PC-9 (cell line): ENCODE data around the gene PRKAG1.

ENCODE experiments used
- CTCF ChIP-seq: fragments of 200-600 bp; sonication (generic); conservative IDR thresholded peaks from 2 replicates; pipeline ENCODE4 v1.6.1; 2017; ENCODE audit warnings: mixed run types, antibody characterized with exemption, mild to moderate bottlenecking, moderate library complexity
- EZH2 ChIP-seq: fragments of 200-600 bp; sonication (generic); IDR thresholded peaks from 2 replicates; pipeline ENCODE4 v1.8.0; 2017; ENCODE audit warnings: antibody characterized with exemption, low read depth

GRCh38 chr12:49036029-49036428 is 17.5 kb upstream of the PRKAG1 start:
- no peak for TF ChIP-seq CTCF
- no peak for TF ChIP-seq EZH2
